ENCODE measurements around the gene SPINT1.

The SPINT1 gene

DNA sequence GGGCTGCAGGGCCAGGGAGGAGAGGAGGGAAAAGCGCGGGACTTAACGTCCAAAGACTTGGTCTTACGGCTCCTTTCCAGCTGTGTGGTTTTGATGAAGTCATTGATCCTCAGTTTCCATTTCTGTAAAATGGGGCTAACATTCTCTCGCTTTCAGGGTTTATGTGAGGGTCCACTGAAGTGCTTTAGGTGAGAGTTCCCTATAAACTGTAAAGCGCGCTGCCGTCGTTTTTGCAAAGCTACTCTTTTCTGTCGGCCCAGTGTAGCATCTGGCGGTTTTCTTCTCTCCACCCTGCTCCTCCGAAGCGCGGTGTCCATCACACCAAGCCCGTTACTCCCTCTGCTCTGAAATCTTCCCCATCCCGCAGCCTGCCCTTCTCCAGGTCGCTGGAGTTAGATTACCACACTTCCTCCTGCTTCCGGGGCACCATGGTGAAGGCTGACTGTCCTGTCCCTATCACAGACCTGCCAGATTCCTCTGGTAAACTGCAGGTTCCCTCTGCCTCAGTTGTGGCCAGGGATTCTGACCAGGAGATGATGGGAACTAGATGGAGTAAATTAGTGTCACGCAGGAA, 35.9 kb upstream of the SPINT1 start:
- Histone ChIP-seq H3K9me3 (ENCODE audit: low read depth, low read length) (no peaks in the 10 kb centered on the region), H3K9ac (ENCODE audit: insufficient read length) (peak overlapping the region; percentile 48), H3K4me3 (peak overlapping the region; percentile 99), H3K36me3 (ENCODE audit: insufficient read depth, low read length) (no peaks in the 10 kb centered on the region), H3K27ac (no peak overlapping the region)
- DNase-seq (ENCODE audit: low read depth, low spot score) = no peak
- TF ChIP-seq FOXP2 (optimal IDR thresholded peaks at IDR 0.05; ENCODE audit: control extremely low read depth, extremely low read length, insufficient read depth) = no peak
- no peak for TF ChIP-seq EZH2 (IDR thresholded peaks at IDR 0.05)
- TF ChIP-seq POLR2AphosphoS5 (IDR thresholded peaks at IDR 0.05; ENCODE audit: borderline replicate concordance, low read depth, low read length) = no peak

DNA sequence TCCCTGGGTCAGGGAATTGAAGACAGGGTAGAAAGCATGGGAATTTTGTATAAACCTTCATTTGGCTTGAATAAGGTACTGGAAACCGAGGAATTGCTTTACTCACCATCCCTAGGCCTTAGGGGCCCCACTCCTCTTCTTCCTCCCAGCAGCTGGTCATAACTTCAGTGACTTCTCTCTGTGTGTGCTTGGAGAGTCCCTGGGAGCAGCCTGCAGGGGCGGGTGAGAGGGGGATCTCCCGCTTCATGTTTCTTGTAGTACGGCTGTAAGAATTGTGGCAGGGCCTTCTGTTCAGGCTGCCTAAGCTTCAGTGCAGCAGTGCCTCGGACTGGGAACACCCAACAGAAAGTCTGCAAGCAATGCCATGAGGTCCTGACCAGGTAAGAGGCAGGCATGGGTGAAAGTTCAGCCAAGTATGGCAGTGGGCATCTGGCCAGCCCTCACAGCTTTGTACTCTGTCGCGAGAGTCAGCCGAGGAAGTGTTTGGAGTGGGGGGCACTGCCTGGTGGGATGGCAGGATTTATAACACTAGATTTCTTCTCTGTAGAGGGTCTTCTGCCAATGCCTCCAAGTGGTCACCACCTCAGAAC, 34.9 kb upstream of the SPINT1 start:
- Histone ChIP-seq H3K9ac (ENCODE audit: insufficient read length) (no peak overlapping the region), H3K27ac (no peak overlapping the region), H3K9me3 (ENCODE audit: low read depth, low read length) (no peaks in the 10 kb centered on the region), H3K36me3 (ENCODE audit: insufficient read depth, low read length) (no peaks in the 10 kb centered on the region; the same call in 1 of the 2 replicates), H3K4me3 (no peak overlapping the region)
- DNase-seq (ENCODE audit: low read depth, low spot score) = no peak
- TF ChIP-seq POLR2AphosphoS5 (IDR thresholded peaks at IDR 0.05; ENCODE audit: borderline replicate concordance, low read depth, low read length) (no peak), EZH2 (IDR thresholded peaks at IDR 0.05) (no peak), FOXP2 (optimal IDR thresholded peaks at IDR 0.05; ENCODE audit: control extremely low read depth, extremely low read length, insufficient read depth) (no peak)

GRCh38 chr15:40812721-40813425, 31.0 kb upstream of the SPINT1 start:
- DNase-seq (ENCODE audit: low read depth, low spot score) = no peak
- Histone ChIP-seq H3K4me3 (no peak overlapping the region), H3K27ac (no peak overlapping the region), H3K36me3 (ENCODE audit: insufficient read depth, low read length) (no peaks in the 10 kb centered on the region; the same call in 1 of the 2 replicates), H3K9me3 (ENCODE audit: low read depth, low read length) (no peaks in the 10 kb centered on the region), H3K9ac (ENCODE audit: insufficient read length) (no peak overlapping the region)
- TF ChIP-seq POLR2AphosphoS5 (IDR thresholded peaks at IDR 0.05; ENCODE audit: borderline replicate concordance, low read depth, low read length) (no peak), FOXP2 (optimal IDR thresholded peaks at IDR 0.05; ENCODE audit: control extremely low read depth, extremely low read length, insufficient read depth) (no peak), EZH2 (IDR thresholded peaks at IDR 0.05) (no peak)

DNA sequence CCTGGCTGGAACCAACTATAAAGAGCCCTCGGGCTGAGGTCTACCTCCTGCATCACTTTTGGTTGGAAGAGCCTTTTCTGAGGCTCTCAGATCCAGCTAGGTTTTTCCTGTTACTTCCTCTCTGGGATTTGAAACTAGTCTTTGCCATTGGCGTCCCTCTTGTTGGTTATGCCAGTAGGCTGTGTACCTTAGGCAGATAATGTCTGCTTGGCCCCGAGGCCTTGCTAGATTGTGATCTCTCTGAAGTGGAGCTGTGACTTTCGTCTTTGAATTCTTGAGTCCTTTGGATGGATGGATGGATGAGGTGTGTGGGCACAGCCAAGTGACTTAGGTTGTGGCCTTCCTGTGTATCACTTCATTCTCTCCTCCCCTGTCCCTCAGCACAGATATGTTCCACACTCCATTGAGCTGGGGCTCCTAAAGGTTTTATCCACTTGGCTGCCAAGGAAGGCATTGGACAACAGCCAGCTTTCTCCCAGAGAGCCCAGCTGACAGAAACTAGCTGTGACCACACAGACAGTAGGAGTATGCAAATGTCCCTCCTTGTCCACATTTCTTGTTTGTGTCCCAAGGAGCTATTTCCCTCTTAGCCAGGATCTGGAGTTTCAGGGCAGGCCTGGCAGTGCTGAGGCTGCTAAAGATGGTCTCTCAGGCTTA, 28.7 kb upstream of the SPINT1 start:
- Histone ChIP-seq H3K9me3 (ENCODE audit: low read depth, low read length) (no peaks in the 10 kb centered on the region), H3K4me3 (no peak overlapping the region), H3K27ac (no peak overlapping the region), H3K9ac (ENCODE audit: insufficient read length) (no peak overlapping the region), H3K36me3 (ENCODE audit: insufficient read depth, low read length) (no peaks in the 10 kb centered on the region; the same call in 1 of the 2 replicates)
- no peak for DNase-seq (ENCODE audit: low read depth, low spot score)
- TF ChIP-seq EZH2 (IDR thresholded peaks at IDR 0.05) = no peak
- TF ChIP-seq FOXP2 (optimal IDR thresholded peaks at IDR 0.05; ENCODE audit: control extremely low read depth, extremely low read length, insufficient read depth) = no peak
- TF ChIP-seq POLR2AphosphoS5 (IDR thresholded peaks at IDR 0.05; ENCODE audit: borderline replicate concordance, low read depth, low read length) = no peak

DNA sequence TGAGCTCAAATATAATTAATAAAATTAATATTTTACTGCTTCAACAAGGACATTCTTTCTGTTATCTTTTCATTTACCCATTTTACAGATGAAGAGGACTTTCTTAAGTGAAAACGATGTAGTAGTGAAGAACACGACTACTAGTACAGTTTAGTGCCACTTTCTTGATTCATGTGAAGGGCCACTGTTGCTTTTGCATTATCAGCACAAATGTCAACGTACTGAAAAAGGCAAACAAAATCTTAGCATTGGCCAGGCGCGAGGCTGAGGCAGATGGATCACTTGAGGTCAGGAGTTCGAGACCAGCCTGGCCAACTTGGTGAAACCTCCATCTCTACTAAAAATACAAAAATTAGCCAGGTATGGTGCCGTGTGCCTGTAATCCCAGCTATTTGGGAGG, 24.8 kb upstream of the SPINT1 start:
- H3K9me3 ChIP-seq (ENCODE audit: low read depth, low read length) = no peaks in the 10 kb centered on the region
- H3K27ac ChIP-seq = no peak overlapping the region
- TF ChIP-seq POLR2AphosphoS5 (IDR thresholded peaks at IDR 0.05; ENCODE audit: borderline replicate concordance, low read depth, low read length) (no peak), EZH2 (IDR thresholded peaks at IDR 0.05) (no peak), FOXP2 (optimal IDR thresholded peaks at IDR 0.05; ENCODE audit: control extremely low read depth, extremely low read length, insufficient read depth) (no peak)
- H3K4me3 ChIP-seq = no peak overlapping the region
- H3K36me3 ChIP-seq (ENCODE audit: insufficient read depth, low read length) = no peaks in the 10 kb centered on the region; the same call in 1 of the 2 replicates
- no peak overlapping the region for H3K9ac ChIP-seq (ENCODE audit: insufficient read length)
- no peak for DNase-seq (ENCODE audit: low read depth, low spot score)

DNA sequence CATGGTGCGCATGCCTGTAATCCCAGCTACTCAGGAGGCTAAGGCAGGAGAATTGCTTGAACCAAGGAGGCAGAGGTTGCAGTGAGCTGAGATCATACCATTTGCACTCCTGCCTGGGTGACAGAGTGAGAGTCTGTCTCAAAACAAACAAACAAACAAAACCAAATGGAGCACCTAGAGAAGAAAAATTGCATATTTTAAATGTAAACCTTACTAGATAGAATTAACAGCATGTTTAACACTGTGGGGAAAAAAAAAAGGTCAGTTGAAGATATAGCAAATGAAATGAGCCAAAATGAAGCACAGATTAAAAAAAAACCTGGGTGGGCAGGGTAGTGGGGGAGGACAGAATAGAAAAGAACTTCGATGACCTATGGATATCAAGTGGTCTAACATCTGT, 22.7 kb upstream of the SPINT1 start:
- Histone ChIP-seq H3K9ac (ENCODE audit: insufficient read length) (no peak overlapping the region), H3K27ac (no peak overlapping the region), H3K4me3 (no peak overlapping the region), H3K36me3 (ENCODE audit: insufficient read depth, low read length) (no peaks in the 10 kb centered on the region), H3K9me3 (ENCODE audit: low read depth, low read length) (no peaks in the 10 kb centered on the region)
- TF ChIP-seq EZH2 (IDR thresholded peaks at IDR 0.05) (no peak), FOXP2 (optimal IDR thresholded peaks at IDR 0.05; ENCODE audit: control extremely low read depth, extremely low read length, insufficient read depth) (no peak), POLR2AphosphoS5 (IDR thresholded peaks at IDR 0.05; ENCODE audit: borderline replicate concordance, low read depth, low read length) (no peak)
- no peak for DNase-seq (ENCODE audit: low read depth, low spot score)

DNA sequence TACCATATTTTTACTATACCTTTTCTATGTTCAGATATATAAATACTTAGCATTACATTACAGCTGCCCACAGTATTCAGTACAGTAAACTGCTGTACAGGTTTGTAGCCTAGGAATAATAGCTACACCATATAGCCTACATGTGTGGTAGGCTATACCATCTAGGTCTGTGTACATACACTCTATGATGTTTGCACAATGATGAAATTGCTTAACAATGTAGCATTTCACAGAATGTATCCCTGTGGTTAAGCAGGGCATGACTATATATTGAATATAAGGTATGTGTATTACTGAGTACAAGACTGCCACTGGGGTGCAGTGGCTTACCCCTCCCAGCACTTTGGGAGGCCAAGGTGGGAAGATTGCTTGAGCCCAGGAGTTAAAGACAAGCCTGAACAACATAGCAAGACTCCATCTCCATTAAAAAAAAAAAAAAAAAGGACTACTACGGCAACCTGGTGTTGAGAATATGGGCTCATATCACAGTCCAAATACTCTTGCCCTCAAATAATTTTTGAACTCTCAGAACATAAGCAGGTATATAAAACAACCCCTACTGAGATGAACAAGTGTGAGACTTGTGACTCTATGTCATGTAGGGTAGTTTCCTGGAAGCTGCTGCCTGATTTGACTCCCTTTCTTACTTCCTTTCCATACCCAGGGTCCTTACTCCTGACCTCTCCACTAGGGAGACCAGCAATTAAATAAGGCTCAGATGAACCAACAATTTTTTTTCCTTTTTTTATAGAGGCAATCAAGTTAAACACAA, 20.1 kb upstream of the SPINT1 start:
- no peak for DNase-seq (ENCODE audit: low read depth, low spot score)
- Histone ChIP-seq H3K27ac (no peak overlapping the region), H3K4me3 (no peak overlapping the region), H3K36me3 (ENCODE audit: insufficient read depth, low read length) (no peaks in the 10 kb centered on the region), H3K9ac (ENCODE audit: insufficient read length) (no peak overlapping the region), H3K9me3 (ENCODE audit: low read depth, low read length) (no peaks in the 10 kb centered on the region)
- TF ChIP-seq FOXP2 (optimal IDR thresholded peaks at IDR 0.05; ENCODE audit: control extremely low read depth, extremely low read length, insufficient read depth) (no peak), EZH2 (IDR thresholded peaks at IDR 0.05) (no peak), POLR2AphosphoS5 (IDR thresholded peaks at IDR 0.05; ENCODE audit: borderline replicate concordance, low read depth, low read length) (no peak)
